Measurements from ENCODE around the gene PGM2. TPM values are rescaled to one million over a fixed set of nuclear protein-coding genes. Genes with fewer than 3 reads are reported as not detected.
"Not testable (repeated sequence)": the region's sequence is repeated elsewhere in the genome, so short reads cannot be mapped to it uniquely, and the experiment has no call there.

The PGM2 gene
- total RNA-seq, 1 donor from 2014 or later: 7.3 TPM

DNA sequence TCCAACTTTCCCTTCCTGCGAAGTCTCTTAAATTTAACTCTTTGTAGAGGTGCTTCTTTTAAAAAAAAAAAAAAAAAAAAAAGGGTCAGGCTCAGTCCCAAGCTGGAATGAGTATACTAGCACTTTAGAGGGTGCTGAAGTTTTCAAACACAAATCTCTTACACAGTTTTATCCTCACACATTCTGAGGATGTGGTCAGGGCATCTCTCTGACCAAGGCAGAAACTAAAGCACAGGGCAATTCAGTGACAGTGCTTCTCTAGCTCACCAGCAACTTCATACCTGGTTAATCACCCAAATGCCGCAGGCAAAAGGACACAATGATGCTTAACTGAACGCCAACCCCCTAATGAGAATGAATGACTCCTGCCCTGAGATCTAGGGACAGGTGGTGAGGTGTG, 9.8 kb upstream of the PGM2 start:
- no peak for DNase-seq (ENCODE audit: low read depth)

DNA sequence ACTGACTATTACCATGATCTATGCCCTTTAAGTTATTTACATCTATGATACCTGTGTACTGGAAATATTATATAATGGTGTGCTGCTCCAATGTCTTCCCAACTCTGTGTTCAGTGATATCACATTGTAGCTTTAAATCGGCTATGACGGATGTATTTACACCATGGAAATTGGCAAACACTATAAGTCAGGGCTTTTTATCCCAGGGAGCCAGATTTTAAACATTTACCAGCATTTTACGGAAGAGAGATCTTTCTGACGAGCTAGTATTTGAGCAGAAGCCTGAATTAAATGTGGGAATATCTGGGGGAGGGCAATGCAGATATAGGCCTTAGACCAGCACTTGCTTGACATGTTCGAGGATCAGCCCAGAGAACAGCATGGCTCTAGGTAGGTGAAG, 7.7 kb upstream of the PGM2 start:
- no peak for DNase-seq (ENCODE audit: low read depth)

DNA sequence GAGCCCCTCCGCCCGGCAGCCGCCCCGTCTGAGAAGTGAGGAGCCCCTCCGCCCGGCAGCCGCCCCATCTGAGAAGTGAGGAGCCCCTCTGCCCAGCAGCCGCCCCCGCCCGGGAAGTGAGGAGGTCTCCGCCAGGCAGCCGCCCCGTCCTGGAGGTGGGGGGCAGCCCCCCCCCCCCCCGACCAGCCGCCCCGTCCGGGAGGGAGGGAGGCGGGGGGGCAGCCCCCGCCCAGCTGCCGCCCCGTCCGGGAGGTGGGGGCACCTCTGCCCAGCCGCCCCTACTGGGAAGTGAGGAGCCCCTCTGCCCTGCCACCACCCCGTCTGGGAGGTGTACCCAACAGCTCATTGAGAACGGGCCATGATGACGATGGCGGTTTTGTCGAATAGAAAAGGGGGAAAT, 6.0 kb upstream of the PGM2 start:
- DNase-seq (ENCODE audit: low read depth): not testable (repeated sequence)

DNA sequence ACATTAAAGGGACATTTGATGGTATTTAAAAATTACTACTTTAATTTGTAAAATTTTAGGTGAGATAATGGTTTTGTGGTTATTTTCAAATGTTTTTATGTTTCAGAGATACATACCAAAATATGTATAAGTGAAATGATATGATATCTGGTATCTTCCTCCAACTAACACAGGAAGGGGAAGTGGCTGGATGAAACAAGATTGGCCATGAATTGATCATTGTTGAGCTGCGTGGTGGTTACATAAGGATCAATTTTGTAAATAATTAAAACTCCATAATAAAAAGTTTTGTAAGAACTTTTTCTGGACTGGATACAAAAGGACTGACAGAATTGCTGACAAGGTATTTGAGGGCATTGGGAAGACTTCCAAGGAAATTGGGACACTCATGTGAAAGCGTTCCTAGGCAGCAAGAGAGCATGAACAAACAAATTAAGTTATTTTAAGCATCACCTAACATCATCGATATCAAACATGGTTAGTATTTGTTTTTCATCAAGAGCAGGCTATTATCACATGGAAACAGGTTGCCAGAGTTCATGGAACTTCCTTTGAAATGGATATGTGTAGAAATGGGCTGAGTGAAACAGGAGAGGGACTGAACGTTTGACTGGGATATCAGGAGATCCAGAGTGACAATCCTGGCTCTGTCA, 4.4 kb upstream of the PGM2 start:
- no peak for DNase-seq (ENCODE audit: low read depth)

DNA sequence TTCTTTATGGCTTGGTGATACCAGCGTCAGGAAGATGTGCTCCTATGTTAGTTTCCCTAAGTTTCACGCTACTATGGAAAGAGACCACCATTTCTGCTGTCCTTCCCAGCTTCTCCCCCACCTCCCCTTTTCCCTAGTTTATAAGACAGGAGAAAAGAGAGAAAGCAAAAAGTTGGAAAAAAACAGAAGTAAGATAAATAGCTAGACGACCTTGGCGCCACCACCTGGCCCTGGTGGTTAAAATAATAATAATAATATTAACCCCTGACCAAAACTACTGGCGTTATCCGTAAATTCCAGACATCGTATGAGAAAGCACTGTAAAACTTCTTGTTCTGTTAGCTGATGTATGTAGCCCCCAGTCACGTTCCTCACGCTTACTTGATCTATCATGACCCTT, 985 bp upstream of the PGM2 start:
- not testable (repeated sequence) for DNase-seq (ENCODE audit: low read depth)

DNA sequence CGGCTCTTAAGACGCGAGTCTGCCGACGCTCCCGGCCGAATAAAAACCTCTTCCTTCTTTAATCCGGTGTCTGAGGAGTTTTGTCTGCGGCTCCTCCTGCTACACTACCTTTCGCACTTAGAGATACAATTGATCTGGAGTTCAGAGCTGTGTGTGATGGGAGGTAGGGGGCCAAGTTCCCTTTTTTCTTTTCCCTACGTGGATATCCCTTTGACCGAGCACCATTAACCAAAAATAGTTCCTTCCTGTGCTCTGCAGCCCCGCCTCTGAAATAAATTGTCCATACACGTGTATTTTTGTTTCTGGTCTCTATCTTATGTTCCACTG, 555 bp upstream of the PGM2 start:
- DNase-seq (ENCODE audit: low read depth): no peak

DNA sequence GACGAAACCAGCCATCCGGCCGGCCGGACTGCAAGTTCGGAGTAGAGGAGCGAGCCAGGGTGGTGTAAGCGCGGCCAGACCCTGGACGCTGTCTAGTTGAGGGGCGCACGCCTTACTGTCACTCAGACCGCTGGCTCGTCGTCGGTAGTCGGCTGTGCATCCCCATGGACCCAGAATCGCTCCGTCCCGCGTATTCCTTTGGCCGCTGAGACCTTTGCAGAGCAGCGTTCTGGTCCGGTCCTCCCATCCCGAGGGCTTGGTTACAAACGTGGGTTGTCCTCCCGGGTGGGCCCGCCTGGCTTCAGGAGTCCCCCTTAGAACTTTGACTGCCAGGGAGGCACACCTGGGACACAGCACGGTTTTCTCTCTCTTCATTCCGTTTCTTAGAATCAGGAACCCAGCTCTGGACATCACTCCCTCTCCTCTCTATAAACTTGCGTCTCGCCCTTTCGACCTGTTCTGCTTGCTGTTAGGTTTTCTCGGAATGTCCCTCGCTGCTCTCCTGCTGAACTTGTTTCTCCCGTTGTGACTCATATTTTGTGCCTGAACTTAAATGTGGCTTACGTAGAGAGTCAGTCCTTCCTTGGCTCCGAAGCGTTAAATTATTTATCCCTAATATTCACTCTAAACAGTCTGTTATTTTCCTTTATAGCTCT, 672 bp downstream of the PGM2 start:
- no peak for DNase-seq (ENCODE audit: low read depth)

DNA sequence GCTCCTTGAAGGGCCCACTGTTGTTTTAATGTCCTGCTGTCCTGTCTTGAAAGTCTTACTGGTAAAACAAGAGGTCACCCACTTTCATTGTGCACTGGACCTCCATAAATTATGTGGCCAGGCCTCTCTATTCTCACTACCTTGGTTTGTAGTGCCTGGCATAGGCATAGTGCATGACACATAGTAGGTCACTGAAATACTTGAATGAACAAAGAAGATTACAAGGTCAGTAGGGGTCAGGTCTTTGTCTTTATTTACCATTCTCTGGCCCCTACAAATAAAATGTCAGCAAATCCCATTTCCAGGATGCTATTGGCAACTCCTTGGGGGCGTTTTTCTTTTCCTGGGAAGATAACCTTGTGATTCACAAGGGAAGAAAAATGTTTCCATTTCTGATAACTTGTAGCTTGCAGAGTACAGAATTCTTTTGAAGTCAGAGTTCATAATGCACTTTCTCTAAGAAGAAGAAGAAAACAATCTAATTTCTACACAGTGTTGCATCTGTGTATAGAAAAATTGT, 1.4 kb downstream of the PGM2 start:
- DNase-seq (ENCODE audit: low read depth): no peak

DNA sequence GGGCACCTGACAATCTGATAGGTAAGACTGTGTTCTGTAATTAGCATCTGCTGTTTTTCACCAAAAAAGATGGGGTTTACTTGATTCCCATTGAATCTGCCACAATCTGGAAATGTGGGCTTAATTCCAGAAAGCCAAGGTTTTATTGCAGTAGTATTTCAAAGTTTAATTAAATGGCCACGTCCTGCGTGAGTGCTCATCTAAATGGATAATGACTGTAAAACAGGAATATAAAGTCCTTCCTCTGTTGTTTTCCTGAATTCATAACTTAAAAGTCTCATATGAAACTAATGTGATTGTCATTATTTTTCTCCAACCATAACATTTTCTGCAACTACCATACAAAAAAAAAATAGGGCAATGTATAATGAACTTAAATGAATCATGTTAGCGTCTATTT, 2.4 kb downstream of the PGM2 start:
- DNase-seq (ENCODE audit: low read depth): no peak

DNA sequence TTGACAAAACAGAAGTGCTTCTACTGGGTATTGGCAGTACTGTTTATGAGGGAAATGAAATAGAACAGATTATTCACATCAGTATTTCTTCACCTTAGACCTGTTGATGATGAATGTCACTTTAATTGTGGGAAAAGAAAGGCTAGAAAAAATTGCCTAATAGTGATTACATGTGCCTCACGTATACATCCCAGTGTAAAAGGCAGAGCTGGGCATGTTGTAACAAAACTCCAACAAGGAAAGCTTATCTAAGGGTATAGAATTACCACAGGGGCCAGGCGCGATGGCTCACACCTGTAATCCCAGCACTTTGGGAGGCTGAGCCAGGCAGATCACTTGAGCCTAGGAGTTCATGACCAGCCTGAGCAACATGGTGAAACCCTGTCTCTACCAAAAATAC, 4.2 kb downstream of the PGM2 start:
- DNase-seq (ENCODE audit: low read depth): no peak

DNA sequence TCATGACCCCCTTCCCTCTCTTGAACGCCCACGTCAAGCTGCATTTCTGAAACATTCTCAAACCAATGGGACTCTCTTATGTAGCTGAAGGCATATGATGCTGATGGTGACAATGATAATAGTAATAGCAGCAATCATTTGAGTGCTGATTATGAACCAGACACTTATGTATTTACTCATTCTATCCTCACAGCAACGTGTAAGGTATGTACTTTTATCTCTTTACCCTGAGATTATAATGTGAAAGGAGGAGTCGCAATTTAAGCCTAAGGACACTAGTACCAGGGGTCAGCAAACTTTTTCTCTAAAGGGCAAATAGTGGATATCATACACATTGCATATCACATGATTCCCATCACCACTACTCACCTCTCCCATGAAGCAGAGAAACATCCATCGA, 8.5 kb downstream of the PGM2 start:
- no peak for DNase-seq (ENCODE audit: low read depth)

DNA sequence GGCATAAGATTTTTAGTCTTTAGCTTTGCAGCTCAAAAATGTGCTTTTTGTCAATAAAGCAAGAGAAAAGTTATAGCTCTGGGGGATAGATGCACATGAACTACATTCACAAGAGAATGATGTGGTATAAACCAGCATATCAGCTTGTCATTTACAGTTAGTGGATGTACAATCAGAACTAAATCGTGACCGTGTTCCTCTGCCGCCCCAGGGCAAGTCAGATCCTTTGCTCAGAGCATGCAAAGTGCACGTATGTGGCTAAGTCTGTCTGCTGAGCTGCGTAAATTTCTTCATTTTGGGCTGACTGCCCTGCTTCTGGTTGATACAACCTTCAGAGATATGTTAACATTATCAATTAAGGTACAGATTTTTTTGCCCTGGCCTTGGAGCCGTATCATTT, 9.3 kb downstream of the PGM2 start:
- DNase-seq (ENCODE audit: low read depth): no peak

DNA sequence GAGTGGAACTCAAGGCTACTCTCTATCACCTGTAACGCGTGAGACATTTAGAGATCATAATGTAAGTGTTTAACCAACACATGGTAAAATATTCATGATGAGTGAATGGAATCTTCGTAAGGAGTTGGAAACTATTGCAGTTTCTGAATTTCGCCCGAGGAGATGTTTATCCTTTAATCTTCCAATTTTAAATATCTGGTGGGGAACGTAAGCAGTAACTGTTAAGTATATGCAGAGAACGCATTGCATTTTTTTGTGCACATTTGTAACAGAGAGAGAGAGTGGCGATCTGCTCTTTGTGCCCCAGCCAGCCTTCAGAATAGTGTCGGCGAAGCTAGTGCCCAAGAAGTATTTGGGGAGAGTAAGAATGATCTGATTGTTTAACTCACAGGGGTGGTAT, 9.8 kb downstream of the PGM2 start:
- no peak for DNase-seq (ENCODE audit: low read depth)

DNA sequence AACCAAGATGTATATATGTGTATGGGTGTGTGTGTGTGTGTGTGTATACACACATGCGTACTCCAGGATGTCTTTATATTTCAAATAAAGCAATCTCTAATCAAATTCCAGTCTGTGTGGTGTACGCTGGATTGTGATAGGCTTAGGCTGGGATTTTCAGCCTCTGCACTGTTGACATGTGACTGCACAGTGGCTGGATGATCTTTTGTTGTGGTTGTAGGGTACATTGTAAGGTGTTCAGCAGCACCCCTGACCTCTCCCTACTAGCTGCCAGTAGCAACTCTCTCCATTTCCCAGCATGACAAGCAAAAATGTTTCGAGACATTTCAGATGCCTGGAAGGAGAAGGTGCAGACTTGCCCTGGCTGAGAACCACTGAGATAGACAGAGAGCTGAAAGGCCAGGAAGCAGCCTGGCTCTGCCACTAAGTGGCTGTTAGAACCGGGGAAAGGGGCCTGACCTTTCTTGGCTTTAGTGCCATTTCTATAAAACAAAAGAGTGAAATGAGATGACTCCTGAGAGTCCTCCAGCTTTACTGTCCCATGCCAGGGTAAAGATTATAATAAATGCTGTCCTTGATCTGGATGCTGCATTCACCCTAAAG, 10.5 kb downstream of the PGM2 start:
- no peak for DNase-seq (ENCODE audit: low read depth)

DNA sequence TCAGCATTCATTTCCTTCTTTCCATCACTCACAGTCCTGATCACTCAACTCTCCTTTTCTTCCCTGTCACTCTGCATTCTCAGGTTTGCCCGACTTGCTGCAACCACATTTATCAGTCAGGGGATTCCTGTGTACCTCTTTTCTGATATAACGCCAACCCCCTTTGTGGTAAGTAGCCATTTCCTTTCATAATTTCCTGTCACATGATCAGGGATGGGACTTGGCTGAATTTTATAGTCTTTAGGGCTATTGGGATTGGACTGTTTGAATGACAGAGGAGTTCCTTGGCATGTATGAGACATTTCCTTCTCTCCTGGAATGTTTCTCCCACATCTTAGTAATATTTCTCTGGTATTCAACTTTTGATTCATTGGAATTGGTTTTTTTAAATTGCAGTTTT, 11.0 kb downstream of the PGM2 start:
- DNase-seq (ENCODE audit: low read depth): no peak

DNA sequence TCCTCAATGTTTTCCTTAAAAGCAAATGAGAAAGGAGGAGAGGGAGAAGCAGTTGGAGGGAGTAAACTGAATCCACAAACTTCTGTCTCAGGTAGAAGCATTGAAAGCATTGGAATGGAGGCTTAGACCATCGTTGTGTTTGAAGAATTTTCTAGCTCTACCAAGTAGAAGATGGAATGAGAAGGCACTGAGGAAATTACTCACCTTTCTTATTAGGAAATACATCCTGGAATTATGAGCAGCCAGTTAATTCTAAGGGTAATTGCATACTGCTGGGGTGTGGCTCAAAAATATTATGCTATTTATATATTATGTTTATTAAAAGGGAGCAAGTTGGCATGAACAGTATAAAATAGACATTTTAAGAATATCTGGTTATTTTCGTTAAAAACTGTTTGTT, 12.9 kb downstream of the PGM2 start:
- no peak for DNase-seq (ENCODE audit: low read depth)

DNA sequence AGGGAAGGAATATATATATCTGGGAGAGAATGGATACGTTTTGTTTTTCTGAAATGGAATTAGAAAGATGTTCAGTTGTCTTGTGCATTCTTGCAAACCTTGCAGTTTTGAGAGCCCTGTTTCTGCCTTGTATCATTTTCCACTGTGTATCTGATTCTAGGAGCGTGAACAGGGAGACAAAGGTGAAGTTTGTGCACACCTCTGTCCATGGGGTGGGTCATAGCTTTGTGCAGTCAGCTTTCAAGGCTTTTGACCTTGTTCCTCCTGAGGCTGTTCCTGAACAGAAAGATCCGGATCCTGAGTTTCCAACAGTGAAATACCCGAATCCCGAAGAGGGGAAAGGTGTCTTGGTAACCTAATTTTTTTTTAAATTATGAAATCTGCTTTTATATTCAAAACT, 17.7 kb downstream of the PGM2 start:
- no peak for DNase-seq (ENCODE audit: low read depth)

DNA sequence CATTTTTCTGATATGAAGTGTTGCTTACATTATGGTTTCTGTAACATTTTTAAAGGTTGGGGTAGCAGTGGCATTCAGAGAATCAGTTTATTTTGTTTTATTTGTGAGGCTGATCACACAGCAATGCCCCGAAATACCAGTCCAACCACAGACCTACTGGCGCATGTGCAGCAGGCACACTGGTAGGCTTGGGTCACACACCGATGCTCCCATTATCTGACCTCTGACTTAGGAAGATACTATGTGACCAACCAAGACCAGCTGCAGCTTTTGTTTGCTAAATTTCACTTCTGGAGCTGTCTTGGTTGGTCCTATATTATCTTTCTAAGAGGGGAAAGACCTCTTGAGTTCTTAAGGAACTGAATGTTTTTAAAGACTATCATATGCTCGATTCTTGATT, 18.7 kb downstream of the PGM2 start:
- peak; percentile 65 for DNase-seq (ENCODE audit: low read depth)

DNA sequence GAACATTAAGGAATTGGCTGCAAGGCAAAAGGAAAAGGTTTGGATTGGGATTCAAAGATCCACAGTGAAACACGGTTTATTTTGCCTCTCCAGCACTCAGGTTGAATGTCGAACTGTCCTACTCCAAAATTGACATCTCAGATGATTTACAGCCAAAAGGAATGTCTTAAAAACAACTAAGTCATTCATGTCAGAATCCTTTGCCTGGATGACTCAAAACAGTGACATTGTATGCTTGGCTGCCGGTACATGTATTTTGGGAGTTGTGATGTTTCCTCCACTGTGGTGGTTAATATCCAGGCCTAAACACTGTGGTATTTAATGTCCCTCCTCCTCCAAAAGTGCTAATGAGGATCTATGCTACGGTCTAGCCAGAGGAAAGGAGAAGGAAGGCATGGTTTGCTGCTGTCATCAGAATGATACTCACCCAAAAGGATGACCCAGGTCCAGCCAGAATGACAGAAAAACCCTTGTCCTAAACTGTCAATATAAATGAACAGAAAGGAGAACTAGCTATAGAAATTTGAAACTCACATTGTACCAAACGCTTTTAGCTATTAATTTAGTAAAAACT, 20.9 kb downstream of the PGM2 start:
- DNase-seq (ENCODE audit: low read depth): no peak

DNA sequence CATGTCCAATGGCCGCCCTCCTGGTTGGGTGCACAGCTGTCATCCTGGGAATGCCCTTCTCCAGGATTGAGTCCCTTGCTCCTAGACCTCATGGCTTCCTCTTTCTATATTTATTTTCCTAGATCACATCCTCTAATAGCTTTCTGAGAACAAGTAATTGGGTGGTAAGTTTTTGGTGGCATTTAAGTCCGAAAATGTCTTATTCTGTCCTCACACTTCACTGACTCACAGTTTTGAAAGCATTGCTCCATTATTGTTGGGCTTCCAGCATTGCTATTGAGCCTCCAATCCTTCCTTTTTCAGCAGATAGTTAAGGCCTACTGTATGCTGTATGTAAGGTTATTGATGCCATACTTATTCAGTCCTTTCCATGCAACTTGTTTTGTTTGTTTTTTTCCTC, 25.9 kb downstream of the PGM2 start:
- peak; percentile 54 for DNase-seq (ENCODE audit: low read depth)

DNA sequence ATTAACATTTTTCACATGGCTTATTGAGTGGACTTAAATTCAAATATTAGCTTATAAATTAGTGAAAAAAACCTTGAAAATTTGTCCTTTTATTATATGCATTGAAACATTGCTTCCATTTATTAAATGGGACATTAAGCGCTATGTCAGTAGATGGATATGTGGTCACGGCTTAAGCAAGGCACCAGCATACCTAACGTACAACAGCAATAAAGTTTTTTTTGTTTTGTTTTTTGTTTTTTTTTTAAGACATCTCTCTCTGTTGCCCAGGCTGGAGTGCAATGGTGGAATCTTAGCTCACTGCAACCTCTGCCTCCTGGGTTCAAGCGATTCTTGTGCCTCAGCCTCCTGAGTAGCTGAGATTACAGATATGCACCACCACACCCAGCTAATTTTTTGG, 31.6 kb downstream of the PGM2 start:
- DNase-seq (ENCODE audit: low read depth): no peak

DNA sequence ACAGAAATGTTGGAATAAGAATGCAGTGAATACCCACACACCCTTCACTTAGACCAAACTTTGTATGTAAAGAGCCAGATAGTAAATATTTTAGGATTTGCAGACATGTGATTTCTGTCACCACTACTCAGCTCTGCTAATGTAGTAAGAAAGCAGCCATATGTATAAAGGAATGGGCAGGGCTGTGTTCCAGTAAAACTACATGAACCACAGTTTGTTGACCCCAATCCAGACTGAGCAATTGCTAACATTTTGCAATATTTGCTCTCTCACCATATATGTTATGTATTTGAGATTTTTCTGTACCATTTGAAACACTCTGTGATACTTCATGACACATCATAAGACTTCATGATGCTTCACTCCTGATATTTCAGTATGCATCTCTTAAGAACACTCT, 32.4 kb downstream of the PGM2 start:
- no peak for DNase-seq (ENCODE audit: low read depth)

DNA sequence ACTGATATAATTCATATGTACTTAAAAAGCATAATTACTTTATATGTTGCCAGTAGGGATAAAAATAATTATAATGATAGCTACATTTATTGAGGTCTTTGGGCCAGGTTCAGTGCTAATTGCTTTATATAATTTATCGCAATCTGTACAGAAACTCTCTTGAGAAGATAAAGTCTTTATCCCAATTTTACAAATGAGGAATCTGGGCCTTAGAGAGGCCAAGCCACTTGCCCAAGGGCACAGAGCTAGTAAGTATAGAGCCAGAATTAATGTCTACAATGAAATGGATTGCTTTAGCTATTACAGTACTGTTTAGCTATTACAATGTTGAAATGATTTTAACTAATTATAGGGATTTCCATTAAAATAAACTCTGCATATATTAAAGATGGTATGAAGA, 33.8 kb downstream of the PGM2 start:
- no peak for DNase-seq (ENCODE audit: low read depth)
